ENCODE data around the gene DTNA.

Gene DTNA

DNA sequence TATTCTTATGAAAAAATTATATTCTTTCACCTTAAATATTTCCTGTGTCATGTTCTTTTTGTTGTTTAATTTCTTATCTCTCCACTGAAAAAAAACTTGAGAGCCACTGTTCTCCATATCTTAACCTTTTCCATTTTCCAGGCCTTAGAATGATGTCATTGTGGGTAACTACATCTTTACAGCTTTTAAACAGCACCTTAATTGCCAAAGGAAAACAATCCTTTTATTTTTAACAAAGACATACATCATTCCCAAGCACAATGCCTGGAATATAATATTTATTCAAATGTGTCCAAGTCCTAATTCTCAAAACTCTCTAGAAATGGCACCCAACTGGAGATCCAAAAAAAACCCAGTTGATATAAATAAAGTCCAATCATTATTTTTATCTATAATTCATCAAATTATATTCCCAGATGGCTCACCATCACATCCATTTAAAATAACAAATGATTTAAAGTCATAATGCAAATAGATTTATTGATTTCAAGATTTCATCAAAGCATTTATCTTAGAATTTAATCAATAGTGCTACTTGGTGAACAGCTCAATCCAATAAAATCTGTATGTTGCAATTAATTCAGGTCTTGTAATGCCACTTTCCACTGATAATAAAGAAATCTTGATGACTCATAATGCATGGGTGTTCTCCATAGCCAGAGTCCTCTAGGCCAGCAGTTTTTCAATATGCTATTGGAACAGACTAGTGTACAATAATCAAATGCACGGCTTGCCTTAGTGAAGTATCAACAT, 224.0 kb downstream of the DTNA start:
- no peak for DNase-seq (ENCODE audit: low read depth in 2 of 2)

DNA sequence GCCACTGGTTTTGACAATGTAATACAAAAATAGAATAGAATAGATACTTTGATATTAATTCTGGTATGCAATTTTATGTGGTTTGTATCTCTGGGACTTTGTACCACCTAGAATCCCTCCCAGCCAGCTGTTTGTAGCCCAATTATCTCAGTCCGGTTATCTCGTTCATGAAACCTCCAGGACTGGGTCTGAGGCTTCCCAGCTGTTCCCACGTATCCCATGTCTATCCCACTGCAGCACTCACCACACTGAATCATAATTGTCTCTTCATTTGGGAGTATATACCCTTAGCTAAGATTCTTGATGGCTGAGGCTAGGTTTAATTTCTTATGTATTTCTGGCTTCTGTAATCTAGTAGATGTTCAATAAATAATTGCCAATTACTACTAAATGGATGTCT, 226.7 kb downstream of the DTNA start:
- no peak for DNase-seq (ENCODE audit: low read depth in 2 of 2)

DNA sequence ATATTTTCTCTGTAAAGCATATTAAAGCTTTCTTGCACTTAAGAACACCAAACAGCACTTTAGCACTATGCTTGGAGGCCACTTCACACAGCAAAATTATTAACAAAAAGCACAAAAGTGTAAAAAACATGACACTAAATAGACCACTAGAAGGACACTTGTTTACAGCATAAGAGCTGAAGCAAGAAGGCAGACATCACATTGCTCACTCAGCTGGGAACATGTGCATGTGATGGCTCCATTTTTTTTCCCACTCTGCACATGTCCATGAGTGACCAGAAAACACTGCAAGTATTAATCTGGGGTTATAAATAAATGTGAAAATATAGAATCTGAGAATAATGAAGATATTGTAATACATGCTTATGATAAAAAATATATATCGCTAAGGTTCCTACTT, 228.0 kb downstream of the DTNA start:
- DNase-seq (ENCODE audit: low read depth in 2 of 2), result no peak
